GM12801 (cell line): ENCODE data around the gene BLOC1S6.

ENCODE experiments used
- CTCF ChIP-seq: IDR thresholded peaks from one replicate; pipeline ENCODE4 v1.5.1; 2011; ENCODE audit warnings: control low read depth; ENCODE audit not compliant: insufficient read length; ENCODE audit errors: extremely low read depth

BLOC1S6 gene

GRCh38 chr15:45549541-45550220, 37.5 kb upstream of the BLOC1S6 start:
- no peak for TF ChIP-seq CTCF

GRCh38 chr15:45550436-45550835, 36.7 kb upstream of the BLOC1S6 start:
- TF ChIP-seq CTCF, result no peak

DNA sequence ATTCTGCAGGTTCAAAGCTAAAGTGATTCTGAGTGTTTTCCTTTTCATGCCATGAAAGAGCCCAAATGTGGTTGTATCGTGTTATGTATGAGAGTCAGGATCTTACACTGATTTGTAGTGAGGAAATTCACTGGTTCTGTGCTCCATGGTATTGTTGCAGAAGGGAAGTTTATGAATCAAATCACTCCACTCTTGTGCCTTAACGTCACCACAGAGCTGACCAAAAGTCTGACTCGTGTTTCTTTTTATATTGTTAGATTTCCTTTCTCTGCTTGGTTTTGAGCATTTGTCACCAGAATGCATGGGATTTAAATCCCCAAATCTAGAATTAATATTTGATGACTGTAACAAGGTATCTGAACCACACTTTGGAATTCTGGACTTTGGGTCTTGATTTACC, 35.5 kb upstream of the BLOC1S6 start:
- TF ChIP-seq CTCF, result no peak

- TF ChIP-seq CTCF, result no peak
Observed at GRCh38 chr15:45555934-45556608, 31.1 kb upstream of the BLOC1S6 start.

DNA sequence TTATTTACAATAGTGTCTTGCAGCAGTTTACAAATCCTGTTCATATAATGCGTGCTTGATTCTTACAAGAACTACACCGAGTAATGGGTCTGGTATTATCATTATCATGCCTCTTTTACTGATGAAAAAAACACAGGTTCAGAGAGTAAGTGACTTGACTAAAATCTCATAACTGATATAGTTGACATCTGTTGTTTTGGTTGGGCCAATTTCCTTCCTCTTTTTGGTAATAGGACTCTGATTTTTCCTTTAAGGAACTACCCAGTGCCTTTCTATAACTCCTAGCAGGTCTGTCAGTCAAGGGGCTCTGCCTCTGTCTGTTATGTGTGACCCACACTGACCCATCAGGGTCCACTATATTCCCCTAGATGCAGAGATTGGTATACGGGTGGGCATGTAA, 14.6 kb upstream of the BLOC1S6 start:
- no peak for TF ChIP-seq CTCF

DNA sequence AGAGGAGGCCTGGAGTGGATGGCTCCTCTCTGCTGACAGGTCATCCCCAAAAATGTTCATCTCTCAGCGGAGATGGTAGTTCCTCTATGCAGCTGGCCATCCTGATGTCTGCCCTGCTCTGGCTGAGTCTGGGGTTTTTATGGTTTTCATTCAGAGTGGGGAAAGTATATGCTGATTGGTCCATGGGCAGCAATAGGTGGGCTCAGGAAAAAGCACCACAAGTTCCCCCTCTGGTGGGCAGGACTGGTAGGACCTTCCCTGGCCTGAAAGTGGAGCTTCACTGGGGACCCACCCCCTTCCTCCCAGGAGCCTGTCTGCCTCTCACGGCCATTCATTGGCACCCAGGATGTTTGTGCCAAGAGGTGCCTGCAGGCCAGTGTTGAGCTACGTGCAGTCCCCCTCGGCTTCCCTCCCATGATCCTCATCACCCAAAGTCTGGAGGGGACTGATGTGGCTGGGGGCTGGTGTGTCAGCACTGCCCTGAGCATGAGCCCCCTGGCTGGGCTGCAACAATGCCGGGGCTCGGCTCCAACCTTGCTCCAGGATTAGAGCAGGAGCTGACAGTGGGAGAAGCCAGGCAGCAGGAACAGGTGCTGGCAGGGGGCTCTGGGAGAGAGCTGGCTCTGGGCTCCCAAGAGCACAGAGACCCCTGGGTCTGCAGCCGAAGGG, 13.1 kb upstream of the BLOC1S6 start:
- no peak for TF ChIP-seq CTCF

DNA sequence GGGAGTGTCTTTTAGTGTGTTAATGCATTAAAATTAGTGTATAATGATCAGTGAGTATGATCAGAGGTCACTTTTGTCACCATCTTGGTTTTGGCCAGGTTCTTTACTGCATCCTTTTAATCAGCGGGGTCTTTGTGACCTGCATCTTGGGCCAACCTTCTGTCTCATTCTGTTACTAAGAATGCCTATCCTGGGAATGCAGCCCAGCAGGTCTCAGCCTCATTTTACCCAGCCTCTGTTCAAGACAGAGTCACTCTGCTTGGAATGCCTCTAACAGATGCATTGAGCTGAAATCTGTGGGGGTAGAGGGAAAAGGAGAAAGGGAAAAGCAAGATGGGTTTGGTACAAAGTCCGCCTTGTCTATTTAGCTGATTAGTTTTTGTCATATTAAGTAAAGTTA, 5.3 kb upstream of the BLOC1S6 start:
- TF ChIP-seq CTCF, result no peak
